ENCODE results near the gene NUCKS1.

The NUCKS1 gene

DNA sequence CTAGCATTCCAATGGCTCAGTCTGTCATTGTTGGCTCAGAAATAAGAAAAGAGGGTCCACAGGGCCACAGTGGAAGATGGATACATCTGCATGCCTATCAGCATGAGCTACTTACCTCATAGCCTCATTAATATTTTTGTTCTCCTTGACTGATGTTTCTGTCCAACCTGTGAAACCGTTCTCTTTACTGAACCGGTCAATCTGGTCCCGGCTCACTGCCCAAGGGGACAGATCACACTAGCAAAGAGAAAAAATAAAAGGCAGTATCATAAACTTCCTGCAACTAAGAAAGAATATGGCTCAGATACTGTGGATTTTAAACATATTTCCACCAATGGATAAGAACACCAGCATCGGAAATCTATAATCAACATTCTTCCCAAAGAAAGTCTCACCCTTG lies 20.6 kb upstream of the NUCKS1 start:
- DNase-seq (ENCODE audit: low spot score) = no peak

DNA sequence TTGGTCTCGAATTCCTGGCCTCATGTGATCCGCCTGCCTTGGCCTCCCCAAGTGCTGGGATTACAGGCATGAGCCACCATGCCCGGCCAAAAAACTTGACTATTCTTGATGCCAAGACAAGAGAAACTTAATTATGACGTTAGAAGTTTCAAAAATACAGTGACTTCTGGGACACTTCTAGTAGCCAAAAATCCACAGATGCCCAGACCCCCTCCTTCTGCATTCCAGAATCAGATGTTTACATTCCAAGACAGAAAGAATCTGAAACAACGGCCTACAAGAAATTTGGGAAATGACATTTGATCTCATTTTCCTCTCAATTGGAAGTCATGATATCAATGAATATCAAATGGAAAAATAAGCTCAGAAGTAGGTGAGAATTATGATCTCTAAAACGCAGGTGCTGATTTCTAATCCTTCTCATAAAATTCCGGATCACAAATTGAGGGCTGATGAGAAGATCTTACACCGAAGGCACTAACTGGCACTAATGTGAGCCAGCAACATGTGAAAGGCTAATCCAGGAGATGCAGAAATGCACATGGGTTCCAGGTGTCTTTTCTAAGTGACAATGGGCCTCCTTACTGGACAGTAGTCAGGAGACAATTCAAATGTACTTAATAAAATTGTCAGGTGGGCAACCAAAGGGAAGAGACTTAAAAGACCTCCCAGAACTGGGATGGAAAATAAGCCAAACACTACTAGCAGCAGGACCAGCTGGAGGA lies 19.8 kb upstream of the NUCKS1 start:
- no peak for DNase-seq (ENCODE audit: low spot score)

DNA sequence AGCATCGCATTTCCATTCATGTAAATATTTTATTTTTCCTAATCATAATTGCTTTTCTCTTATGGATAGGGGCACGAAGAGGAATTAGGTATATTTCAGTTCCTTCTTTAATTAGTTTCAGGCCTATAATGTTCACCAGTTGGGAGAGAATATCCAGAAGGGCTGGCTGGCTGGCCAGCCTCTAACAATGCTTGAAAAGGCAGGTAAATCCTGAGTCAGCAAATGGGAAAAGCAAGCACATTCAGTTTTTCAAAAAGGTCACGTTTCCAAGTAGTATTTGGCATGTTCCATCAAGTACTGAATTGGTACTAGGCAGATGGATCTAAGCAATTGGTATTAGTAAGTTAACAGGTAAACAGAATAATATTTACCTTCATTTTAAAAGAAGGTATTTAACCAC lies 17.3 kb upstream of the NUCKS1 start:
- DNase-seq (ENCODE audit: low spot score) = no peak

DNA sequence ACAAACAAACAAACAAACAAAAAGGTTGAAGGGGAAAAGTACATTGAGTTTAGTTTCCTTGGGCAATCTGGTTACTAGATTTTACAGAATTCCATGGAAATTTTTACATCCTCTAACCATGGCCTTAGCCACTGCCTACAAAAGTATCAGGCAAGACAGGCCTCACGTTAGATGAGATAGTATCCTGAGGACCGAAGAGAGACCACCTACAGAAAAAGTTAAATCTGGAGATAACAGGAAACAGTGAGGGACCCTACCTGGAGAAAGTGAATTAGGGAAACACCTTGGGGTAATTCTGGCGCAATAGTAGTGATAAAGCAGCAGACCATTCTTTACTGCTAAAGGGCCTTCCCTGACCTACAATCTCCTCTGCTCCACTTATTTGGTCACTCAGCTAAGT lies 16.6 kb upstream of the NUCKS1 start:
- DNase-seq (ENCODE audit: low spot score) = no peak

DNA sequence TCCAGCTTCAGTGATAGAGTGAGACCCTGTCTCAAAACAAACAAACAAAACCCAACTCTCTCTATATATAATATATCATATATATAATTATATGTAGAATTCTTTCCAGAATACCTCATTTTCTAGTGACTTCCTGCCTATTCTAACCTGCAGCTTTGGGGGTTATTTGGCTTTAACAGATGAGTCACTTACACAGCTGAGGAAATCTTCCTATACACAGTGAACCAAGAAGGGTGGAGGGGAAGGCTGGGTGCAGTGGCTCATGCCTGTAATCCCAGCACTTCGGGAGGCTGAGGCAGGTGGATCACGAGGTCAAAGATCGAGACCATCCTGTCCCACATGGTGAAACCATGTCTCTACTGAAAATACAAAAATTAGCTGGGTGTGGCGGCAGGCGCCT lies 16.1 kb upstream of the NUCKS1 start:
- DNase-seq (ENCODE audit: low spot score) = no peak

DNA sequence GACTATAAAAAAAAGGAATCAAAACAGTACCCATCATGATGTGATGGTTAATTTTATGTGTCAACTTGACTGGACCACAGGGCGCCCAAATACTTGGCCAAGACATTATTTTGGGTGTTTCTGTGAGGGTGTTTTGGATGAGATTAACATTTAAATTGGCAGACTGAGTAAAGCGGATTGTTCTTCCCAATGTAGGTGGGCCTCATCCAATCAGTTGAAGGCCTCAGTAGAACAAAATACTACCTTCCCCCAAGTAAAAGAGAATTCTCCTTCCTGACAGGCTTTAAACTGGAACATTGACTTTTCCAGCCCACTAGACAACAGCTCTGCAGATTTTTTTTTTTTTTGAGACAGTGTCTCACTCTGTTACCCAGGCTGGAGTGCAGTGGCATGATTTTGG lies 14.6 kb upstream of the NUCKS1 start:
- no peak for DNase-seq (ENCODE audit: low spot score)

DNA sequence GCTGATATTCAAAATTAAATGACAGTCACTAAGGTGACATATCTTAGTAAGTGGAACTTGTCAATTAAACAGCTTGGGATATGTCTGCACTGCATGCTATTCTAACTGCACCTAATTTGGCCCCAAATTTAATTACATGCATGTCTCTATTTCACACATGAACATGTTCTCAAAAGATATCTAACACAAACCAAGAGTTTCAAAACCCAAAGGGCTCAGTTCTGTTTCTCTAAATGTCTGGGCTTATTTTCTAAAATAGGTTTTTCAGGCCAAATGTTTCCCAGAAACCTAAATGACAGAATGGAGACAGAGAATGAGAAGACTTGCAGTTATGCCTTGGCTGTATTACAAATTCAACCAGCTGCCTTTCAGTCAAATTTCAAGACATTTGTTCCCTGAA lies 14.0 kb upstream of the NUCKS1 start:
- DNase-seq (ENCODE audit: low spot score) = no peak

DNA sequence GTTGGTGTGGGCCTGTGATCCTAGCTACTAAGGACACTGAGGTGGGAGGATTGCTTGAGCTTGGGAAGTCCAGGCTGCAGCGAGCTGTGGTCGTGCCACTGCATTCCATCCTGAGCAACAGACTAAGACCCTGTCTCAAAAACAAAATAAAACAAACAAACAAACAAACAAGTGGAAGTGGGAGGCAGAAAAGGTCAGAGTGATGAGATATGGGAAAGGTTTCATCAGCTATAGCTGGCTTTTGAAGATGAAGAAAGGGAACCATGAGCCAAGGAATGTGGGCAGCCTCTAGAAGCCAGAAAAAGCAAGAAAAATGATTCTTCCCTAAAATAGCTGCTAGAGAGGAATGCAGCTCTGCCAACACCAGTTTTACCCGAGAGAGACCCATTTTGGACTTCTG lies 10.6 kb upstream of the NUCKS1 start:
- no peak for DNase-seq (ENCODE audit: low spot score)

DNA sequence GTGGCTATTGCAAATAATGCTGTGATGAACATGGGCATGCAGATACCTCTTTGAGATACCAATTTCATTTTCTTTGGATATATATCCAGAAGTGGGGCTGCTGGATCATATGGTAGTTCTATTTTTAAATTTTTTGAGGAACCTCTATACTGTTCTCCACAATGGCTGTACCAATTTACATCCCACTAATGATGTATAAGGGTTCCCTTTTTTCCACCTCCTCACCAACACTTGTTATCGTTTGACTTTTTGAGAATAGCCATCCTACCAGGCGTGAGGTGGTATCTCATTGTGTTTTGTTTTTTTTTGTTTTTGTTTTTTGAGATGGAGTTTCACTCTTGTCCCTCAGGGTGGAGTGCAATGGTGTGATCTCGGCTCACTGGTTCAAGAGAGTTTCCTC lies 6.6 kb upstream of the NUCKS1 start:
- DNase-seq (ENCODE audit: low spot score) = no peak

DNA sequence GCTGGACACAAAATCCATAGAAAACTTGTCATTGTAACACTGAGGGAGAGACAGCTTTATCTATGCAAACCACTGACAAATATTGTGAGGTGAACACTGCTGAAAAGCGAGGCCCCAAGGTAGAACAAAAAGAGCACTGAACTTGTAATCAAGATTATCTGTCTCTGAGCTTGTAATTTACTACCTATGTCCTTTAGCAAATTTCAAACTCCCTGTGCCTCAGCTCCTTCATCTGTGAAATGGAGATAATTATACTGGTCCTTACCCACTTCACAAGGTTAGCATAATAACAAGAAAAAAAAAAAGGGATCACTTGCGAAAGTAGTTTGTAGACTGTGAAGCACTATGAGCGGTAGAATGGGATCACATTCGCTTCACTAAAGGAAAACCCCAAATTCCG lies 4.9 kb upstream of the NUCKS1 start:
- DNase-seq (ENCODE audit: low spot score) = no peak

DNA sequence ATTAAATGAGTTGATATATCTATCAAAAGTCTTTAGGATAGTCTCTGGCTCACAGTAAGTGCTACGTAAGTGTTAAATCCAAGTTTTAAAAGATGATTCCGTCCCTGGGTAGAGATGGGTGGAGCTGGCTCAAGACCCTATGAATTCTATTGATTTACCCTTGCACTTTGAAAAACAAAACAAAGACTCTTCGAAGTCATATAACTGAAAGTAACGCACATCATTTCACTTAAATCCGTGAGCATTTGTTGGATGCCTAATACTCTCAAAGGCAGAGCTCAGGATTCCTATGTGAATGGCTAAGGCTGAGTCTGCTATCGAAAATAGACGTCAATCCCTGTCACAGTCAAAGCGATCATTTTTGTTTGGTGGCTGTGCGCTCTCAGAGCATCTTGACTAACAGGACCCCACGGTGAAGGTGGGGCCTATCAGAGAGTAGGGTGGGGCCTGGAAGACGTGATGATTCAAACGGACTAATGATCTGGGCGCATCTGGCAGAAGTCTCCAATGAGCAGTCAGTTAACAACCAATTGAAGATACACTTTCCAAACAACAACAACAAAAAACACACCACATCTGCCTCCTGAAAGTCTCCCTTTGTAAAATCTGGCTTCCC lies 1.2 kb upstream of the NUCKS1 start:
- DNase-seq (ENCODE audit: low spot score) = no peak

DNA sequence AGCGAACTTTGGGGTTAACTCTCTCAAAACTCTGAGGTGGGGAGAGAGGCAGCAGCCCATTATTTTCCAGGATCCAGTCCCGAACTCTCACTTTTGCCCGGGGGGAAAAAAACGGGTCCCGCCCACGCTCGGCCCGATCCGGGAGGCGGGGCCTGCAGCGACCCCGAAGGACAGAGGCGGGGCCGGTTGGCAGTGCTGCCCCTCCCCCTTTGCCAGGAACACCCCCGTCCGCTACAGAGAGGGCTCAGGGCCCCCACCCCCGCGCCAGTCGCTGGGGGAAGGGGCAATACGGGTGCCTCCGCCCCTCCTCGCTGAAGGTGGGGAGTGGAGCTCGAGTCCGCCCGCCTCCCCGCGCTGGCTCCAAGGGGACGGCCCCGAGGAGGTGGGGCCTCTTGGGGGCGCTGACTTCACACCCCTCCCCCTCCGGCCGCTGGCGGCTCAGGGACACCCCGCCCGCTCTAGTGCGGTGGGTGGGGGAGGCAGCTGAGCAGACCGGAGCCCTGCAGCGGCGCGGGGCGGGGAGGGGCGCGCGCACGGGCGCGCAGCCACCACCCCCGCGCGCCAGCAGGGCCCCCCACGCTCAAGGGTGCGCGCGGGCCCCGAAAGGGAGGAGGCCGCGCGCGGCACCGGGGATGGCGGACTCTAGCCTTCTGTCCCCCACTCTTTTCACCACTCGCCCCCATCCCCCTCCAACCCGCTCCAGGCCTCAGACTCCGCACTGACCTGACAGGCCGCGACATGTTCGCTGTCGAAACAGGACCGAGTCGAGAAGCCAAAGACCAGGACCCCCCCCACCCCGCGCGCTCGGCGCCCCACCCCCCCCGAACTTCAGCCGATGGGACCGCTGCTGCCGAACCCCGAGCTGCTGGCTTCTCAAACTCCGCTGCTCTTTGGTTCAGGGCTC lies 496 bp downstream of the NUCKS1 start:
- peak; percentile 90 for DNase-seq (ENCODE audit: low spot score)

DNA sequence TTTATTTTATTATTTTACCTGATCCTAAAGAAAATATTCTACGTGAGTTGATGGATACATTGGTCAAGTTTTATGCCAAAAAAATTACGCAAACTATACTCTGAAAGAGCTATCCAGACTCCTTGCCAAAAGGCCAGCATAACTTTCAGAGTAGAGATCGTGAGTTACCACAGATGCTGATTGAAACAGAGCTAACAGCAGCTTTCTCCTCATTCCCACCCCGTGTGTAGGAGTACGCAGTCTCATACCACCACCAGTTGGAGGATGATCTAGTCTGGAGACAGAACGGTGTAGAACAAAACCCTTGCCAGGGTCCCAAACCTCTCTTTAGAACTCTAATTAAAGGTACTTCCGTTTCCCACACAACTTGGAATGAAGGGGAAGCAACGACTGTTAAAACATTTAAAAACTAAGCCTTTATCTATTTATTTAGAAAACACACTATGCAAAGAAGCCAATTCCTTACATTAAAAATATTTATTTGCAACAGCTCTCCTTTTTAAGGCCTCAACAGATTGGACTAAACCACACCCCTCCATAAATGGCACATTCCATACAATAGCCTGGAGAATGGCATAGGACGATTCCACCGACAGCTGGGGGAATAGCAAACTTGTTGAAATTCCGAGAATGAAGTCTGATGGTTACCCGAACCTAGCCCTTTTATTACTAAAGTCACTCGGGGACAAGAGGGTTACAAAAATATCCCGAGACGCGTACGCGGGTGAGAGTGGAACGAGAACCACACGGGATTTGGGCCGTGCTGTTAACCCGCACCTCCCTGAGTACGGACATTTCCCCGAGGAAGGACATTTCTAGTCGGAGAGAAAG lies 1.4 kb downstream of the NUCKS1 start:
- peak; percentile 51 for DNase-seq (ENCODE audit: low spot score)

DNA sequence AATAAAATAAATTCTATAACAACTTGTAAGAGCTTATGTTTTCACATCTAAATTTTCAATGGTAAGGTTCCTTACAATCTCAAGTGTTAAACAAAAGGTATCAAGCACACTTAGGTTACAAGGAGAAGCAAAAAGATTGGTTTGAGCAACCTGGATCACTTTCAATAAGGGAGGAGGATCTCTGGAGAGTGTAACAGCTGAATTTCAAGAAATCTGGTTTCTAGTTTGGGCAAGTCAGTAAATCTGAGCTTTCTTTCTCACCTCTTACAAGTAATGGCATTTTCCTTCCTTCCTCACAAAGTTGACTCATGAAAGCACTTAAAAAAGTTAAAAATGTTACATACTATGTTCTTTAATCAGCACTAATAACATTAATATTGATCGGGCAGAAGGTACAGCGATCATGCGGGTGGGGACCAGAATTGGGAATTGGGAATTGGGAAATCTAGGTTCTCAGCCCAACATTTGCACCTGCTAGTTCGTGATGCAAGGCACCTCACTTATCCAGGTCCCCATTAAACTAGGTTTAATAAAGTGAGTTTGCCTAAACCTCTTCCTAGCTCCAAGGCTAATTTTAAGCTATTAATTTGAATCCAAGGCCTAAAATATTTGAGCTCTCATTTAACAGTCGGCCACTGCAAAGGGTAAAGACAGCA lies 3.1 kb downstream of the NUCKS1 start:
- no peak for DNase-seq (ENCODE audit: low spot score)

DNA sequence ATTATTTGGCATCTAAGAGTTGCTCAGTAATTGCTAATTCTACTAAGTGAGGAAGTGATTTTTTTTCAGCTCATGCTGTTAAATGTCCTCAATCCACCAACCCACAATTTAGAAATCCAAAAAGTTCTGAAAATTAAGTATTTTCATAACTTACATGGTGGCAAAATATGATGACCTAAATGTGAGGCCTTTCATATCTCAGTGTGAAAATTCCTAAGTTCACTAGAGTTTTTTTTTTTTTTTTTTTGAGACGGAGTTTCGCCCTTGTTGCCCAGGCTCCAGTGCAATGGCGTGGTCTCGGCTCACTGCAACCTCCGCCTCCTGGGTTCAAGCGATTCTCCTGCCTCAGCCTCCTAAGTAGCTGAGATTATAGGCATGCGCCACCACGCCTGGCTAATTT lies 5.6 kb downstream of the NUCKS1 start:
- no peak for DNase-seq (ENCODE audit: low spot score)

DNA sequence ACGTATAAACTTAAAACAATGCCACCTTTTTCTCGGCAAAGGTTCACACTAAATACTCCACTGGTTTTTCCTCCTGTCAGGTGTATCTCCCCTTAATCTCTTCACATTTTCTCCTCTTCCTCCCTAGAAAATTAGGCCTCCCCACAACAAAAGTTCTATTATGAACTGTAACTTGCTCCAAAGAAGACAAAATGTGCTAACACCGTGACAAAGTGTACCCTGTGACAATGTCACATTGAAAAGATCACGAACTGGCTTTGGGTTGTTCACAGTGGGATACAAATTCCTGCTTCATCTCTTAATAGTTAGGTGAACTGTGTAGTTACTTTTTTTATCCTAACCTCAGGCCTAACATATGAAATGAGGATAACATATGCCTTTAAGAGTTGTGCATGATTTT lies 6.0 kb downstream of the NUCKS1 start:
- DNase-seq (ENCODE audit: low spot score) = no peak

DNA sequence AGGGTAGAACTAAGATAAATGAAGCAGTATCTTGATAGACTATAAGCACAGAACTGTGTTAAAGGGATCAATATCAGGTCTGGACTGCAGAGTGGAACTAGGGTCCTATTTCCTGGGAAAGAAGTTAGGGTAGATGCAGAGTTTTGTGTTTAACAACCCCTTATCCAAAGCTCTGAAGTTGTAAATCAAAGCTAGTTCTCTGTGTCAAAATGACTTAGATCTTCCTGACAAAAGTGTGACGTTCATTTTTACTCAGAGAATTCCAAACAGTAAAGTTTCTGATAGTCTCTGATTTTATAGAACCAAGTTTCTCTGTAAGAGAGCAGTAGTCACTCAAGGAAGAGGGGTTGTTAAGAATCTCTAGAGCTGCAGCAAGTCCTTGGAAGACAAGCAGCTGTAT lies 8.3 kb downstream of the NUCKS1 start:
- DNase-seq (ENCODE audit: low spot score) = no peak

DNA sequence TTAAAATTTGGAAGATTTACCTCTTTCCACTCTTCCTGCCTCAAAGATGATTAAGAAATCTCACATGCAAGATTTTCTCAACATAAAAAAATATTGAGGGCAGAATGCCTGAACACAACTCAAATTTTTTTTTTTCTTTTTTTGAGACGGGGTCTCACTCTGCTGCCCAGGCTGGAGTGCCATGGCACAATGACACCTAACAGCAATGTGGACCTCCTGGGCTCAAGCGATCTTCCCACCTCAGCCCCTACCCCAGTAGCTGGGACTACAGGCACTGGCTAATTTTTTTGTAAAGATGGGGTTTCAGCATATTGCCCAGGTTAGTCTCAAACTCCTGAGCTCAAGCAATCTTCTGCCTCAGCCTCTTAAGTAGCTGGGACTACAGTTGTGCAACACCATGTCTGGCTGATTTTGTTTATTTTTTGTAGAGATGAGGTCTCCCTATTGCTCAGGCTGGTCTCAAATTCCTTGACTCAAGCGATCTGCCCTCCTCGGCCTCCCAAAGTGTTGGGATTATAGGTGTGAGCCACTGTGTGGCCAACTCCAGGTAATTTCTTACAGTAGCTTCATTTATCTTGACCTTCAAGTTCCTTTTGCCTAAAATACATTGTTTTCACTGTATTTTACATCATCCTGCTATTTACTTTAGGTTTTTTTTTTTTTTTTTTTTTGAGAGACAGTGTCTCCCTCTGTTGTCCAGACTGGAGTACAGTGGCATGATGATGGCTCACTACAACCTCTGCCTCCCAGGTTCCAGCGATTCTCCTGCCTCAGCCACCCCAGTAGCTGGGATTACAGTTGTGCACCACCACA lies 10.4 kb downstream of the NUCKS1 start:
- DNase-seq (ENCODE audit: low spot score) = no peak

DNA sequence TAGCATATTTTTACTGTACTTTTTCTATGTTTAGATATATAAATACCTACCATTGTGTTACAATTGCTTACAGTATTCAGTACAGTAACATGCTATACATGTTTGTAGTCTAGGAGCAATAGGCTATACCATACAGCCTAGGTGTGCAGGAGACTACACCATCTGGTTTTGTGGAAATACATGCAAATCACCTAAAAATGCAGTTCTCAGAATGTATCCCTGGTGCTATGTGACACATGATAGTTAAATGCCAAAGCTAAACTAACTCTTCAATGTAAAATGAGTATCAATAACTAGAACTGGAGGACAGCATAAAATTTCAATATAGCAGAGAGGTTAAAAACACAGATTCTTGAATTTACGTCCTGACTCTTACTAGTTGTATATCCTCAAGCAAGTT lies 14.8 kb downstream of the NUCKS1 start:
- DNase-seq (ENCODE audit: low spot score) = no peak

DNA sequence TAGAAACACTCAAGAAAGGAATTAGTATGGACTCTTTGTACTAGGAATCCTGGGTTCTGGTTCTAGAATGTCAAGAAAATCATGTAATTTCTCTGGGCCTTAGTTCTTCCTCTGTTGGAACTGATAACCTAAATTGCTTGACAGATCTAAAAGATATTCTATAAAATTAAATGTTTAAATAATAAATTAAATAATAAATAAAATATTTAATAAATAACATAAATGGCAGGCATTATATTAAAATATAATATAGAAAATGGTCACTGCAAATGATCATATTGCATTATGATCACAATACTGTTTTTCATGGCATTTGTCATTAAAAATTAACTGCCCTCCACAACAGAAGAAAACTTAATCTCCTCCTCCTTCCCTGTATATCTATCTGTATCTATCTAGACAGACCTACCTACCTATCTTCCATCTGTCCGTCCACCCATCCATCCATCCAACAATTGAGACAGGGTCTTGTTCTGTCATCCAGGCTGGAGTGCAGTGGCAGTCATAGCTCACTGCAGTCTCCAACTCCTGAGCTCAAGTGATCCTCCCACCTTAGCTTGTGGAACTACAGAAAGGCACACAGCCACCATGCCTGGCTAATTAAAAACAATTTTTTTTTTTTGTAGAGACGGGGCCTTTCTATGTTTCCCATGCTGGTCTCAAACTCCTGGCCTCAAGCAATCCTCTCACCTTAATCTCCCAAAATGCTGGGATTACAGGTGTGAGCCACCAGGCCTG lies 16.4 kb downstream of the NUCKS1 start:
- DNase-seq (ENCODE audit: low spot score) = no peak
